GM12878 (cell line): ENCODE measurements around the gene SHB. TPM values are rescaled to one million over a fixed set of nuclear protein-coding genes. Genes with fewer than 3 reads are reported as not detected.

ENCODE experiments used
- ATAC-seq: fragments of 200-7000 bp; cut with Tn5 transposase; 3 replicates; pipeline ENCODE4 v1.9.1; 2020; ENCODE audit warnings: mild to moderate bottlenecking, moderate library complexity
- BruUV-seq: library from RNA; stranded (reverse); fragments of 400-500 nt; replicated peaks from 2 replicates; lab custom pipeline; 2021; lab: Mats Ljungman, UMichigan
- CTCF ChIA-PET: fragments of 300-600 bp; sonication (Branson Sonifier 250); formaldehyde crosslinking; extraction: SDS; loops from one replicate; lab custom pipeline; 2021; ENCODE audit warnings: inconsistent platforms; lab: Yijun Ruan, JAX
- POLR2A ChIA-PET: fragments of 350-600 bp; formaldehyde crosslinking; extraction: SDS; loops from one replicate; lab custom pipeline; 2021; ENCODE audit warnings: inconsistent platforms; lab: Charles Lee
- RAD21 ChIA-PET: fragments of 300-600 bp; sonication (Branson Sonifier 250); formaldehyde crosslinking; loops from one replicate; lab custom pipeline; 2023; ENCODE audit warnings: antibody characterized with exemption; ENCODE audit not compliant: unreplicated experiment; lab: Charles Lee
- SMC1A ChIA-PET: fragments of 300-600 bp; sonication (Branson Sonifier 250); formaldehyde crosslinking; loops from one replicate; lab custom pipeline; 2023; ENCODE audit not compliant: unreplicated experiment, uncharacterized antibody; lab: Charles Lee
- DNase-seq: peaks from one replicate; pipeline ENCODE4 v3.0.0-alpha.2; 2011; ENCODE audit warnings: low read depth, low spot score
- FAIRE-seq: peaks from 3 replicates; lab custom pipeline; 2011; peaks lifted over from hg19 to GRCh38; lab: Jason Lieb, UNC
- H2AFZ ChIP-seq: 2 replicates; pipeline ENCODE4 v1.6.0; 2011; ENCODE audit warnings: low read depth, low read length, control low read depth; ENCODE audit not compliant: control insufficient read depth
- H3K27ac ChIP-seq: 2 replicates; pipeline ENCODE4 v1.5.1; 2011; ENCODE audit warnings: control low read depth; ENCODE audit not compliant: control insufficient read depth, insufficient read depth
- H3K27me3 ChIP-seq, 2 experiments: replicated peaks in 1 of 2; 2 replicates each; pipeline versions ENCODE4 v1.6.0 to v1.6.1; 2011; ENCODE audit warnings: low read length in 1 of 2; ENCODE audit not compliant: control insufficient read depth in 2 of 2, insufficient read depth in 2 of 2
- H3K36me3 ChIP-seq, 2 experiments: 2 replicates each; pipeline ENCODE4 v1.5.1; 2011; ENCODE audit warnings: low read length in 1 of 2; ENCODE audit not compliant: control insufficient read depth in 2 of 2, insufficient read depth in 2 of 2
- H3K4me1 ChIP-seq: 2 replicates; pipeline ENCODE4 v1.6.1; 2011; ENCODE audit warnings: mild to moderate bottlenecking, low read length, moderate library complexity, mixed read lengths; ENCODE audit not compliant: control insufficient read depth, insufficient read depth
- H3K4me2 ChIP-seq: 2 replicates; pipeline ENCODE4 v1.6.0; 2011; ENCODE audit warnings: control low read depth; ENCODE audit not compliant: control insufficient read depth, insufficient read depth
- H3K4me3 ChIP-seq: fragments of 200-600 bp; sonication (generic); 2 replicates; pipeline ENCODE4 v1.5.1; 2016
- H3K79me2 ChIP-seq: 2 replicates; pipeline ENCODE4 v1.6.0; 2011; ENCODE audit warnings: low read length; ENCODE audit not compliant: control insufficient read depth, insufficient read depth
- H3K9ac ChIP-seq: 2 replicates; pipeline ENCODE4 v1.8.0; 2011; ENCODE audit warnings: low read length, control low read depth, mixed read lengths; ENCODE audit not compliant: control insufficient read depth, insufficient read depth
- H3K9me3 ChIP-seq: replicated peaks from 3 replicates; pipeline ENCODE4 v1.5.1; 2011; ENCODE audit warnings: mild to moderate bottlenecking, low read length; ENCODE audit not compliant: control insufficient read depth, insufficient read depth
- H4K20me1 ChIP-seq: 2 replicates; pipeline ENCODE4 v1.6.0; 2011; ENCODE audit not compliant: control insufficient read depth, insufficient read depth
- CHD1 ChIP-seq: IDR thresholded peaks from 2 replicates; pipeline ENCODE4 v1.6.1; 2012; ENCODE audit warnings: low read depth, low read length, improper control_type of control experiment
- EZH2 ChIP-seq: IDR thresholded peaks from 2 replicates; pipeline ENCODE4 v1.6.1; 2012; ENCODE audit warnings: low read depth, mild to moderate bottlenecking, control low read depth, inconsistent platforms, low read length, borderline replicate concordance; ENCODE audit not compliant: control insufficient read depth
- HCFC1 ChIP-seq: fragments of 150-350 bp; IDR thresholded peaks from 2 replicates; pipeline ENCODE4 v1.6.1; 2014; ENCODE audit warnings: low read length
- IKZF2 ChIP-seq, 2 experiments: fragments of 450-650 bp; IDR thresholded peaks; 2 replicates each; pipeline ENCODE4 v1.6.1; 2017; ENCODE audit warnings: mild to moderate bottlenecking in 2 of 2, moderate library complexity in 2 of 2
- JUNB ChIP-seq: IDR thresholded peaks from 2 replicates; pipeline ENCODE4 v1.6.1; 2016; ENCODE audit warnings: antibody characterized with exemption, mild to moderate bottlenecking
- KAT2A ChIP-seq: conservative IDR thresholded peaks from 2 replicates; pipeline ENCODE4 v1.6.1; 2011; ENCODE audit warnings: low read depth, low read length; ENCODE audit not compliant: control insufficient read depth
- MEF2B ChIP-seq: fragments of 450-650 bp; IDR thresholded peaks from 2 replicates; pipeline ENCODE4 v1.6.1; 2018; ENCODE audit warnings: mild to moderate bottlenecking, moderate library complexity; ENCODE audit not compliant: partially characterized antibody, poor library complexity, severe bottlenecking
- NRF1 ChIP-seq: conservative IDR thresholded peaks from 2 replicates; pipeline ENCODE4 v1.6.1; 2011; ENCODE audit warnings: mild to moderate bottlenecking, low read depth, low read length, improper control_type of control experiment
- PAX8 ChIP-seq: fragments of 450-650 bp; IDR thresholded peaks from 2 replicates; pipeline ENCODE4 v1.6.1; 2017; ENCODE audit warnings: mild to moderate bottlenecking, moderate library complexity
- RB1 ChIP-seq: fragments of 450-650 bp; formaldehyde crosslinking; IDR thresholded peaks from 2 replicates; pipeline ENCODE4 v1.6.1; 2017; ENCODE audit warnings: mild to moderate bottlenecking, borderline replicate concordance
- SMAD5 ChIP-seq: IDR thresholded peaks from 2 replicates; pipeline ENCODE4 v1.6.1; 2016; ENCODE audit warnings: antibody characterized with exemption, low read depth
- SPI1 ChIP-seq: IDR thresholded peaks from 2 replicates; pipeline ENCODE4 v1.6.1; 2011; ENCODE audit warnings: low read depth, mild to moderate bottlenecking, low read length, moderate library complexity, borderline replicate concordance; ENCODE audit not compliant: insufficient read depth
- WRNIP1 ChIP-seq: IDR thresholded peaks from 2 replicates; pipeline ENCODE4 v1.6.1; 2011; ENCODE audit warnings: low read depth, low read length, improper control_type of control experiment, borderline replicate concordance
- WGBS: methylation state at CpG from one replicate; pipeline ENCODE4 v1.1.6; 2016; ENCODE audit warnings: low lambda C conversion rate; ENCODE audit not compliant: insufficient replicate concordance, insufficient coverage; ENCODE audit errors: missing lambda C conversion rate; 5-methylcytosine and 5-hydroxymethylcytosine counted together
- in situ Hi-C: fragments of 300-500 bp; cut with MboI; formaldehyde crosslinking; loops from 9 replicates; pipeline ENCODE4 v1.14.3; 2018; ENCODE audit warnings: mixed read lengths
- intact Hi-C: fragments of 100-400 bp; cut with micrococcal nuclease; formaldehyde crosslinking; loops from one replicate; pipeline ENCODE4 v1.14.2; 2022; ENCODE audit not compliant: unreplicated experiment
- polyA plus RNA-seq, 11 experiments: library from polyadenylated mRNA; depleted of rRNA in 4 of 11; unstranded in 6 of 11; stranded (reverse) in 5 of 11; fragments of >200 nt; fragmentation: Nextera tagmentation in 4 of 11; fragmentation: Illumina TruSeq in 1 of 11; extraction: Ambion mirVana in 4 of 11; extraction: Trizol in 1 of 11; gene quantifications; 1 replicate in 1 of 11; 2 replicates in 10 of 11; pipeline versions ENCODE4 v1.2.1 to v1.2.3, GENCODE V29; 2011 to 2016; ENCODE audit warnings: inconsistent platforms in 2 of 11, missing spikeins in 2 of 11, low read depth in 1 of 11
- total RNA-seq, 4 experiments: library from RNA; depleted of rRNA in 3 of 4; stranded (reverse); fragments of >200 nt in 3 of 4; fragmentation: Illumina TruSeq in 1 of 4; extraction: Trizol in 1 of 4; gene quantifications; 2 replicates each; pipeline versions ENCODE4 v1.2.1 to v1.2.3, GENCODE V29; 2013 to 2021
- TF ChIP-seq, protein P1 (sequence below): fragments of 450-650 bp; IDR thresholded peaks from 2 replicates; pipeline ENCODE4 v1.6.1; 2017; ENCODE audit warnings: borderline replicate concordance
- TF ChIP-seq, protein P2 (sequence below): IDR thresholded peaks from 2 replicates; pipeline ENCODE4 v1.6.1; 2012; ENCODE audit warnings: mild to moderate bottlenecking, low read depth, low read length
- TF ChIP-seq, protein P3 (sequence below): fragments of 150-350 bp; IDR thresholded peaks from 2 replicates; pipeline ENCODE4 v1.6.1; 2014; ENCODE audit warnings: mild to moderate bottlenecking, low read depth, low read length

The SHB gene
- total and polyA plus RNA-seq, 10 of the 15 experiments (the other 5 are each of a cell fraction or from before 2014, with no cell fraction given), result 0.29 to 6.2 (median 1.3) TPM

DNA sequence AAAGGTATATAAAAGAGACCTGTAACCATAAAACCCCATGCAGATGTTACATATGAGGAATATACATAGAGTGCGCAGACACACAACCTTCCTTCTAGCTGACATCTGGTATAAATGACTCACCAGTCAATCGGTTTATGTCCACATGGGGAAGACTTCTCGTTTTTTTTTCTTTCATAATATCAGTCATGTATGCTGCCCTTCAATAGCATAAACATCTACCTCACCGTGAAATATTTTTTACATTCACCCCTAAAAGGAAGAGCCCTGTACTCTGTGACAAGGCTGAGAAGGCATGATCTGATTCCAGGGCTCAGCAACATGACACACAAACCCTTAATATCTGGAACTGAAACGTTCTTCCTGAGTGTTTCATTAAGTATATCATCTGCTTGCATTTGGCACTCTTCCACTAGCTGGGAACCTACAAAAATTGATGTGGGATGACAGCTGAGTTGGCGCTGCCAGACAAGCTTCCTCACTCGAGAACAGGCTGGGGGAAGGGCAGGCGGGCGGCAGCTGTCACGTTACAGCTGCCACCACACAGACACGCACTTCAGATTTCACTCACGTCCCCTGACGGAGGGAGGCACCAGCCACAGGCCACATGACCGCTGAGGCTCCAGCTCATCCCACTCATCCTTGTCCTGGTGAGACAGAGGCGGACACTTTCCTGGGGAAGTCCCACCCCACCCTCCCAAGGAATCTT is 74.2 kb downstream of the SHB start:
- Histone ChIP-seq H3K9ac (peak overlapping the region; percentile 61; the same call in 1 of the 2 replicates), H3K4me3 (no peak overlapping the region), H3K27me3 (no peaks in the 10 kb centered on the region), H3K27ac (peak overlapping the region; percentile 67), H3K36me3 (no peaks in the 10 kb centered on the region), H2AFZ (peak overlapping the region; percentile 89), H3K4me2 (peak overlapping the region; percentile 82), H3K4me1 (peaks cover 50% of the 10 kb centered on the region), H4K20me1 (no peaks in the 10 kb centered on the region), H3K79me2 (no peaks in the 10 kb centered on the region), H3K9me3 (no peaks in the 10 kb centered on the region)
- in situ Hi-C loops, result loop anchor here (25.0 kb wide), 1 partner anchor 1057 kb away; no protein-coding TSS in a partner anchor
- ChIA-PET RAD21 (interaction anchor here (0.9 to 2.6 kb wide), 11 partner anchors 14 to 165 kb away, joined by 3 to 10 read pairs (median 4); no protein-coding TSS in a partner anchor), POLR2A (interaction anchor here (0.5 to 1.4 kb wide), 4 partner anchors 14 to 185 kb away, joined by 3 to 5 read pairs (median 4); no protein-coding TSS in a partner anchor), SMC1A (interaction anchor here (0.7 to 3.8 kb wide), 19 partner anchors 13 to 250 kb away, joined by 3 to 23 read pairs (median 3); partner anchors contain the start of gene SHB), CTCF (interaction anchor here (1.1 to 1.8 kb wide), 7 partner anchors 8 to 81 kb away, joined by 3 to 6 read pairs (median 4); no protein-coding TSS in a partner anchor)
- peak; percentile 88 for ATAC-seq
- 3% methylated on average over 14 of the region's 15 CpGs for WGBS
- intact Hi-C loops, result no loop called here
- peak; percentile 66 for DNase-seq
- peak; percentile 78 for FAIRE-seq
- BruUV-seq, result TSS peak; percentile 67
- TF ChIP-seq SPI1 (peak; percentile 63), HCFC1 (no peak), IKZF2 (IDR thresholded peaks at IDR 0.05) (peak; percentile 92 to 95), JUNB (peak; percentile 74), WRNIP1 (no peak), SMAD5 (no peak), MEF2B (peak; percentile 52), PAX8 (no peak), EZH2 (no peak), NRF1 (no peak), RB1 (peak; percentile 59; the same call in 1 of the 2 replicates), CHD1 (0 out of 2 replicates have a peak, but pooled peaks have one; percentile 49), KAT2A (no peak)
- TF ChIP-seq, protein P1, sequence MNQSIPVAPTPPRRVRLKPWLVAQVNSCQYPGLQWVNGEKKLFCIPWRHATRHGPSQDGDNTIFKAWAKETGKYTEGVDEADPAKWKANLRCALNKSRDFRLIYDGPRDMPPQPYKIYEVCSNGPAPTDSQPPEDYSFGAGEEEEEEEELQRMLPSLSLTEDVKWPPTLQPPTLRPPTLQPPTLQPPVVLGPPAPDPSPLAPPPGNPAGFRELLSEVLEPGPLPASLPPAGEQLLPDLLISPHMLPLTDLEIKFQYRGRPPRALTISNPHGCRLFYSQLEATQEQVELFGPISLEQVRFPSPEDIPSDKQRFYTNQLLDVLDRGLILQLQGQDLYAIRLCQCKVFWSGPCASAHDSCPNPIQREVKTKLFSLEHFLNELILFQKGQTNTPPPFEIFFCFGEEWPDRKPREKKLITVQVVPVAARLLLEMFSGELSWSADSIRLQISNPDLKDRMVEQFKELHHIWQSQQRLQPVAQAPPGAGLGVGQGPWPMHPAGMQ, result no peak
- TF ChIP-seq, protein P2, sequence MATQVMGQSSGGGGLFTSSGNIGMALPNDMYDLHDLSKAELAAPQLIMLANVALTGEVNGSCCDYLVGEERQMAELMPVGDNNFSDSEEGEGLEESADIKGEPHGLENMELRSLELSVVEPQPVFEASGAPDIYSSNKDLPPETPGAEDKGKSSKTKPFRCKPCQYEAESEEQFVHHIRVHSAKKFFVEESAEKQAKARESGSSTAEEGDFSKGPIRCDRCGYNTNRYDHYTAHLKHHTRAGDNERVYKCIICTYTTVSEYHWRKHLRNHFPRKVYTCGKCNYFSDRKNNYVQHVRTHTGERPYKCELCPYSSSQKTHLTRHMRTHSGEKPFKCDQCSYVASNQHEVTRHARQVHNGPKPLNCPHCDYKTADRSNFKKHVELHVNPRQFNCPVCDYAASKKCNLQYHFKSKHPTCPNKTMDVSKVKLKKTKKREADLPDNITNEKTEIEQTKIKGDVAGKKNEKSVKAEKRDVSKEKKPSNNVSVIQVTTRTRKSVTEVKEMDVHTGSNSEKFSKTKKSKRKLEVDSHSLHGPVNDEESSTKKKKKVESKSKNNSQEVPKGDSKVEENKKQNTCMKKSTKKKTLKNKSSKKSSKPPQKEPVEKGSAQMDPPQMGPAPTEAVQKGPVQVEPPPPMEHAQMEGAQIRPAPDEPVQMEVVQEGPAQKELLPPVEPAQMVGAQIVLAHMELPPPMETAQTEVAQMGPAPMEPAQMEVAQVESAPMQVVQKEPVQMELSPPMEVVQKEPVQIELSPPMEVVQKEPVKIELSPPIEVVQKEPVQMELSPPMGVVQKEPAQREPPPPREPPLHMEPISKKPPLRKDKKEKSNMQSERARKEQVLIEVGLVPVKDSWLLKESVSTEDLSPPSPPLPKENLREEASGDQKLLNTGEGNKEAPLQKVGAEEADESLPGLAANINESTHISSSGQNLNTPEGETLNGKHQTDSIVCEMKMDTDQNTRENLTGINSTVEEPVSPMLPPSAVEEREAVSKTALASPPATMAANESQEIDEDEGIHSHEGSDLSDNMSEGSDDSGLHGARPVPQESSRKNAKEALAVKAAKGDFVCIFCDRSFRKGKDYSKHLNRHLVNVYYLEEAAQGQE, result no peak
- TF ChIP-seq, protein P3, sequence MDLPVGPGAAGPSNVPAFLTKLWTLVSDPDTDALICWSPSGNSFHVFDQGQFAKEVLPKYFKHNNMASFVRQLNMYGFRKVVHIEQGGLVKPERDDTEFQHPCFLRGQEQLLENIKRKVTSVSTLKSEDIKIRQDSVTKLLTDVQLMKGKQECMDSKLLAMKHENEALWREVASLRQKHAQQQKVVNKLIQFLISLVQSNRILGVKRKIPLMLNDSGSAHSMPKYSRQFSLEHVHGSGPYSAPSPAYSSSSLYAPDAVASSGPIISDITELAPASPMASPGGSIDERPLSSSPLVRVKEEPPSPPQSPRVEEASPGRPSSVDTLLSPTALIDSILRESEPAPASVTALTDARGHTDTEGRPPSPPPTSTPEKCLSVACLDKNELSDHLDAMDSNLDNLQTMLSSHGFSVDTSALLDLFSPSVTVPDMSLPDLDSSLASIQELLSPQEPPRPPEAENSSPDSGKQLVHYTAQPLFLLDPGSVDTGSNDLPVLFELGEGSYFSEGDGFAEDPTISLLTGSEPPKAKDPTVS, result no peak
